Neural progenitor cell (in vitro differentiated cells): ENCODE data around the gene CLASRP. TPM values are rescaled to one million over a fixed set of nuclear protein-coding genes. Genes with fewer than 3 reads are reported as not detected.
A peak's percentile ranks its signal among the peaks of the same experiment; 100 is the strongest.

Source experiments
- DNase-seq: peaks from one replicate; pipeline ENCODE4 v3.0.0-alpha.2; 2016; ENCODE audit warnings: low spot score
- H2AFZ ChIP-seq: fragments of 200-600 bp; sonication (generic); replicated peaks from 2 replicates; pipeline ENCODE4 v1.6.1; 2016; ENCODE audit warnings: antibody characterized with exemption
- H3F3A ChIP-seq: fragments of 200-600 bp; sonication (generic); 2 replicates; pipeline ENCODE4 v1.6.1; 2016; ENCODE audit warnings: antibody characterized with exemption, low read depth
- H3K27ac ChIP-seq: fragments of 200-600 bp; sonication (generic); 2 replicates; pipeline ENCODE4 v1.5.1; 2016; ENCODE audit warnings: mild to moderate bottlenecking
- H3K27me3 ChIP-seq: fragments of 200-600 bp; sonication (generic); 2 replicates; pipeline ENCODE4 v1.6.1; 2016; ENCODE audit warnings: mild to moderate bottlenecking, moderate library complexity
- H3K36me3 ChIP-seq: fragments of 200-600 bp; sonication (generic); 2 replicates; pipeline ENCODE4 v1.5.1; 2016
- H3K4me1 ChIP-seq: fragments of 200-600 bp; sonication (generic); 2 replicates; pipeline ENCODE4 v1.6.1; 2016; ENCODE audit warnings: mixed run types
- H3K4me2 ChIP-seq: fragments of 200-600 bp; sonication (generic); 2 replicates; pipeline ENCODE4 v1.6.1; 2016
- H3K4me3 ChIP-seq: fragments of 200-600 bp; sonication (generic); 2 replicates; pipeline ENCODE4 v1.5.1; 2016
- H3K79me2 ChIP-seq: fragments of 200-600 bp; sonication (generic); 2 replicates; pipeline ENCODE4 v1.6.1; 2016; ENCODE audit warnings: low read depth
- H3K9ac ChIP-seq: fragments of 200-600 bp; sonication (generic); 2 replicates; pipeline ENCODE4 v1.6.1; 2016
- H3K9me3 ChIP-seq: fragments of 200-600 bp; sonication (generic); 2 replicates; pipeline ENCODE4 v1.5.1; 2016; ENCODE audit warnings: low read depth
- H4K20me1 ChIP-seq: fragments of 200-600 bp; sonication (generic); 2 replicates; pipeline ENCODE4 v1.6.1; 2016; ENCODE audit warnings: low read depth
- H3K27ac Mint-ChIP-seq: 3 replicates; pipeline ENCODE4 v1.8.0; 2021; ENCODE audit warnings: mixed read lengths
- H3K27me3 Mint-ChIP-seq: 2 replicates; pipeline ENCODE4 v1.8.0; 2022; ENCODE audit warnings: low read depth, mild to moderate bottlenecking, inconsistent platforms, moderate library complexity, mixed read lengths; ENCODE audit not compliant: insufficient read depth
- H3K36me3 Mint-ChIP-seq: 3 replicates; pipeline ENCODE4 v1.8.0; 2021; ENCODE audit warnings: mixed read lengths
- H3K4me1 Mint-ChIP-seq: 3 replicates; pipeline ENCODE4 v1.8.0; 2021; ENCODE audit warnings: mixed read lengths
- H3K4me3 Mint-ChIP-seq: 3 replicates; pipeline ENCODE4 v1.8.0; 2021; ENCODE audit warnings: mild to moderate bottlenecking, moderate library complexity, mixed read lengths
- H3K9me3 Mint-ChIP-seq: 3 replicates; pipeline ENCODE4 v1.8.0; 2020; ENCODE audit warnings: mixed read lengths
- CTCF ChIP-seq: fragments of 200-600 bp; sonication (generic); IDR thresholded peaks from 2 replicates; pipeline ENCODE4 v1.5.1; 2017; ENCODE audit warnings: antibody characterized with exemption, mild to moderate bottlenecking
- EZH2 ChIP-seq: fragments of 200-600 bp; sonication (generic); IDR thresholded peaks from 2 replicates; pipeline ENCODE4 v1.6.1; 2017; ENCODE audit warnings: antibody characterized with exemption, mild to moderate bottlenecking, moderate library complexity
- EZH2phosphoT487 ChIP-seq: fragments of 200-600 bp; sonication (generic); IDR thresholded peaks from 2 replicates; pipeline ENCODE4 v1.6.1; 2017; ENCODE audit warnings: antibody characterized with exemption
- total RNA-seq: library from RNA; depleted of rRNA; stranded (reverse); fragments of >200 nt; gene quantifications from 2 replicates; pipeline ENCODE4 v1.2.3, GENCODE V29; 2015; ENCODE audit warnings: low replicate concordance

Gene CLASRP
- total RNA-seq, 1 donor from 2014 or later: 57.0 TPM

DNA sequence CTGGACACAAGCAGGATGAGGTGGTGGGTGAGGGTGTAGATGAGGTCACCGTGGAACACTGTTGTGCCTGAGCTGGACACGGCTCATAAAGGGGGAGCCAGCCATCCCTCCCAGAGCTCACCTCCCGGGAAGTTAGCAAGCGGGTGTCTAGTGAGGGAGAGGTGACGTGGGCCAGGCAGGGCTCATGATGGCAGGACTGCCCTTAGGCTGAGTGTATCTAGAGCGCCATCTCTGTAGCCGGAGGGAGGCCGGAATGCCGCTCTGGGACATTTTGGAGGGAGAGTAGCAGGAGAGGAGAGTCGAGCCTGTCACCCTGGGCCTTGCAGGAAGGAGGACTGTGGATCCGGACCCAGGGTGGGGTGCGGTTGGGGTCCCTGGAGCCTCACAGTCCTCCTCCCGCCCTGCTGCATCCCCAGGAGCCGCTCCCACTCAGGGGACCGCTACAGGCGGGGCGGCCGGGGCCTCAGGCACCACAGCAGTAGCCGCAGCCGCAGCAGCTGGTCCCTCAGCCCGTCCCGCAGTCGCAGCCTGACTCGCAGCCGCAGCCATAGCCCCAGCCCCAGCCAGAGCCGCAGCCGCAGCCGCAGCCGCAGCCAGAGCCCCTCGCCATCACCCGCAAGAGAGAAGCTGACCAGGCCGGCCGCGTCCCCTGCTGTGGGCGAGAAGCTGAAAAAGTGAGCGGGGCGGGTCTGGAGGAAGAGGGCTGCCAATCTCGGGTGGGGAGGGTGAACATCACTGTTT lies 28.2 kb downstream of the CLASRP start:
- peaks cover 4% of the 10 kb centered on the region for H4K20me1 ChIP-seq
- Mint-ChIP-seq H3K27ac (no peak overlapping the region), H3K27me3 (peaks cover 2% of the 10 kb centered on the region), H3K36me3 (peaks cover 11% of the 10 kb centered on the region), H3K9me3 (no peaks in the 10 kb centered on the region), H3K4me3 (no peak overlapping the region), H3K4me1 (no peaks in the 10 kb centered on the region)
- no peak overlapping the region for H3K4me3 ChIP-seq
- H3F3A ChIP-seq: no peaks in the 10 kb centered on the region
- no peak overlapping the region for H3K27ac ChIP-seq
- H2AFZ ChIP-seq: no peak overlapping the region
- TF ChIP-seq EZH2phosphoT487 (no peak), CTCF (no peak), EZH2 (no peak)
- H3K4me2 ChIP-seq: no peak overlapping the region
- H3K9me3 ChIP-seq: no peaks in the 10 kb centered on the region
- H3K36me3 ChIP-seq: no peaks in the 10 kb centered on the region
- H3K9ac ChIP-seq: no peak overlapping the region
- no peak for DNase-seq
- no peaks in the 10 kb centered on the region for H3K79me2 ChIP-seq
- no peaks in the 10 kb centered on the region for H3K4me1 ChIP-seq
- no peaks in the 10 kb centered on the region for H3K27me3 ChIP-seq

DNA sequence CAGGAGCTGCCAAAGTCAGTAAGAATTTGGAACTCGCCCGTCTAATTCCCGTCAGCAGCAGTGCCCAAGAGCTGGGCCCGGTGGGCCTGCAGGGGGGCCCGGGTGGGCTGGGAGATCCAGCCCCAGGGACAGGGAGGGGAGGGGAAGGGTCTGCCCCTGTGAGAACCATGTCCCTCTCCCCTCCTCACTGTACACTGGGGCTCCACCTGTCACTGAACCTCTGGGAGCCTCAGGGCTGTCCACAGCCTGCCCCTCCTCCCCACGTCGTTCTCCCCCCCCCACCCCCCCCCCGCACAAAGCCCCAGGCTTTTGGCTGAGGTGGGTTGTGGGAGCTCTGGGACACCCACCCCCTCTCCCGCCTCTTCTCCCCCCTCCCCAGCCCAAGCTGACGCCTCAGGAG lies 29.2 kb downstream of the CLASRP start:
- no peaks in the 10 kb centered on the region for H3K36me3 ChIP-seq
- peaks cover 4% of the 10 kb centered on the region for H3K27me3 Mint-ChIP-seq
- no peak overlapping the region for H2AFZ ChIP-seq
- peaks cover 4% of the 10 kb centered on the region for H4K20me1 ChIP-seq
- H3K9me3 ChIP-seq: no peaks in the 10 kb centered on the region
- no peaks in the 10 kb centered on the region for H3K27me3 ChIP-seq
- no peaks in the 10 kb centered on the region for H3F3A ChIP-seq
- H3K4me1 ChIP-seq: no peaks in the 10 kb centered on the region
- no peaks in the 10 kb centered on the region for H3K9me3 Mint-ChIP-seq
- no peak overlapping the region for H3K4me3 ChIP-seq
- H3K27ac ChIP-seq: no peak overlapping the region
- no peak overlapping the region for H3K4me2 ChIP-seq
- no peaks in the 10 kb centered on the region for H3K4me1 Mint-ChIP-seq
- no peaks in the 10 kb centered on the region for H3K79me2 ChIP-seq
- peaks cover 7% of the 10 kb centered on the region for H3K36me3 Mint-ChIP-seq
- no peak overlapping the region for H3K4me3 Mint-ChIP-seq
- DNase-seq: no peak
- H3K9ac ChIP-seq: no peak overlapping the region
- TF ChIP-seq EZH2: no peak
- TF ChIP-seq EZH2phosphoT487: no peak
- TF ChIP-seq CTCF: no peak
- no peak overlapping the region for H3K27ac Mint-ChIP-seq

- Histone ChIP-seq H3K4me2 (no peak overlapping the region), H3F3A (peaks cover 2% of the 10 kb centered on the region), H4K20me1 (peaks cover 4% of the 10 kb centered on the region), H3K9ac (no peak overlapping the region), H3K9me3 (no peaks in the 10 kb centered on the region), H3K4me1 (no peaks in the 10 kb centered on the region), H3K36me3 (no peaks in the 10 kb centered on the region), H3K27me3 (no peaks in the 10 kb centered on the region), H3K79me2 (no peaks in the 10 kb centered on the region), H2AFZ (no peak overlapping the region), H3K27ac (no peak overlapping the region), H3K4me3 (no peak overlapping the region)
- Mint-ChIP-seq H3K36me3 (peaks cover 7% of the 10 kb centered on the region), H3K4me1 (no peaks in the 10 kb centered on the region), H3K9me3 (no peaks in the 10 kb centered on the region), H3K4me3 (no peak overlapping the region), H3K27me3 (peaks cover 4% of the 10 kb centered on the region), H3K27ac (no peak overlapping the region)
- TF ChIP-seq EZH2phosphoT487 (no peak), CTCF (no peak), EZH2 (no peak)
- DNase-seq: peak; percentile 33
Measured at GRCh38 chr19:45069056-45069455, 30.2 kb downstream of the CLASRP start.
